ENCODE data around the gene ARHGAP23. TPM values are rescaled to one million over a fixed set of nuclear protein-coding genes. Genes with fewer than 3 reads are reported as not detected.

Gene ARHGAP23
- total and polyA plus RNA-seq, 2 experiments from 2014 or later, result 21.4 to 150 TPM

- Histone ChIP-seq H3K4me1 (ENCODE audit: insufficient read depth) (peaks cover 13% of the 10 kb centered on the region), H3K4me2 (no peak overlapping the region), H3K27ac (ENCODE audit: low read depth) (peak overlapping the region; percentile 50; the same call in 1 of the 2 replicates), H3F3A (replicated peaks; ENCODE audit: low read depth) (peaks cover 6% of the 10 kb centered on the region; the same call in 1 of the 2 replicates), H3K27me3 (ENCODE audit: insufficient read depth) (no peaks in the 10 kb centered on the region), H3K4me3 (no peak overlapping the region), H3K36me3 (ENCODE audit: insufficient read depth) (peaks cover 26% of the 10 kb centered on the region), H4K20me1 (replicated peaks; ENCODE audit: insufficient read depth) (peaks cover 6% of the 10 kb centered on the region; the same call in 1 of the 2 replicates), H2AFZ (no peak overlapping the region), H3K79me2 (replicated peaks; ENCODE audit: insufficient read depth) (peaks cover 30% of the 10 kb centered on the region), H3K9me2 (ENCODE audit: insufficient read depth) (no peaks in the 10 kb centered on the region)
- Mint-ChIP-seq H3K9me3 (peaks cover 3% of the 10 kb centered on the region; the same call in 1 of the 3 replicates), H3K4me3 (no peak overlapping the region), H3K36me3 (ENCODE audit: low read depth) (peaks cover 60% of the 10 kb centered on the region), H3K27ac (peak overlapping the region; percentile 88), H3K4me1 (peaks cover 43% of the 10 kb centered on the region), H3K27me3 (ENCODE audit: insufficient read depth, low read depth, poor library complexity) (peaks cover 23% of the 10 kb centered on the region)
- ATAC-seq, result peak; percentile 33
- no peak for DNase-seq (ENCODE audit: low spot score)
- TF ChIP-seq ZNF331 (CRISPR knock-in tag; IDR thresholded peaks at IDR 0.05; ENCODE audit: low read depth), result no peak
- TF ChIP-seq ZNF462 (CRISPR knock-in tag; IDR thresholded peaks at IDR 0.05), result no peak
- no peak for TF ChIP-seq REST (IDR thresholded peaks at IDR 0.05; ENCODE audit: unreplicated experiment)
- TF ChIP-seq, protein P1, sequence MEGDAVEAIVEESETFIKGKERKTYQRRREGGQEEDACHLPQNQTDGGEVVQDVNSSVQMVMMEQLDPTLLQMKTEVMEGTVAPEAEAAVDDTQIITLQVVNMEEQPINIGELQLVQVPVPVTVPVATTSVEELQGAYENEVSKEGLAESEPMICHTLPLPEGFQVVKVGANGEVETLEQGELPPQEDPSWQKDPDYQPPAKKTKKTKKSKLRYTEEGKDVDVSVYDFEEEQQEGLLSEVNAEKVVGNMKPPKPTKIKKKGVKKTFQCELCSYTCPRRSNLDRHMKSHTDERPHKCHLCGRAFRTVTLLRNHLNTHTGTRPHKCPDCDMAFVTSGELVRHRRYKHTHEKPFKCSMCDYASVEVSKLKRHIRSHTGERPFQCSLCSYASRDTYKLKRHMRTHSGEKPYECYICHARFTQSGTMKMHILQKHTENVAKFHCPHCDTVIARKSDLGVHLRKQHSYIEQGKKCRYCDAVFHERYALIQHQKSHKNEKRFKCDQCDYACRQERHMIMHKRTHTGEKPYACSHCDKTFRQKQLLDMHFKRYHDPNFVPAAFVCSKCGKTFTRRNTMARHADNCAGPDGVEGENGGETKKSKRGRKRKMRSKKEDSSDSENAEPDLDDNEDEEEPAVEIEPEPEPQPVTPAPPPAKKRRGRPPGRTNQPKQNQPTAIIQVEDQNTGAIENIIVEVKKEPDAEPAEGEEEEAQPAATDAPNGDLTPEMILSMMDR (conservative IDR thresholded peaks at IDR 0.05; ENCODE audit: low read depth in 2 of 2), result peak in 1 of 2 experiments; percentile 28; a peak in 2 of 4 replicates
- no peak for TF ChIP-seq EZH2 (IDR thresholded peaks at IDR 0.05; ENCODE audit: low read depth, unreplicated experiment)
Observed at GRCh38 chr17:38460716-38461630, 32.7 kb downstream of the ARHGAP23 start.

Measured in GM23338 (cell line).